Hepatocyte (in vitro differentiated cells): ENCODE measurements around the gene NRN1L. TPM values are rescaled to one million over a fixed set of nuclear protein-coding genes. Genes with fewer than 3 reads are reported as not detected.

ENCODE experiments used
- DNase-seq: peaks from one replicate; pipeline ENCODE4 v3.0.0-alpha.2; 2016; ENCODE audit warnings: low spot score
- H2AFZ ChIP-seq: fragments of 200-600 bp; sonication (generic); 2 replicates; pipeline ENCODE4 v1.6.0; 2016; ENCODE audit warnings: antibody characterized with exemption, mild to moderate bottlenecking
- H3K27ac ChIP-seq: fragments of 200-600 bp; sonication (generic); 2 replicates; pipeline ENCODE4 v1.5.1; 2016; ENCODE audit warnings: mild to moderate bottlenecking
- H3K27me3 ChIP-seq: fragments of 200-600 bp; sonication (generic); 2 replicates; pipeline ENCODE4 v1.6.1; 2016
- H3K36me3 ChIP-seq: fragments of 200-600 bp; sonication (generic); replicated peaks from 2 replicates; pipeline ENCODE4 v1.5.1; 2016; ENCODE audit warnings: low read depth; ENCODE audit not compliant: insufficient read depth
- H3K4me1 ChIP-seq: fragments of 200-600 bp; sonication (generic); 2 replicates; pipeline ENCODE4 v1.5.1; 2016; ENCODE audit warnings: mild to moderate bottlenecking, moderate library complexity; ENCODE audit not compliant: insufficient read depth
- H3K4me2 ChIP-seq: fragments of 200-600 bp; sonication (generic); 2 replicates; pipeline ENCODE4 v1.6.0; 2016
- H3K4me3 ChIP-seq: fragments of 200-600 bp; sonication (generic); 2 replicates; pipeline ENCODE4 v1.5.1; 2016; ENCODE audit warnings: mild to moderate bottlenecking
- H3K79me2 ChIP-seq: fragments of 200-600 bp; sonication (generic); 2 replicates; pipeline ENCODE4 v1.6.0; 2017; ENCODE audit warnings: mild to moderate bottlenecking
- H3K9me2 ChIP-seq: fragments of 200-600 bp; sonication (generic); replicated peaks from 2 replicates; pipeline ENCODE4 v1.6.0; 2017; ENCODE audit warnings: mild to moderate bottlenecking; ENCODE audit not compliant: insufficient read depth
- H3K9me3 ChIP-seq: fragments of 200-600 bp; sonication (generic); 2 replicates; pipeline ENCODE4 v1.5.1; 2016; ENCODE audit warnings: low read depth, mild to moderate bottlenecking
- H4K20me1 ChIP-seq: fragments of 200-600 bp; sonication (generic); 2 replicates; pipeline ENCODE4 v1.6.0; 2016; ENCODE audit warnings: mild to moderate bottlenecking; ENCODE audit not compliant: insufficient read depth, poor library complexity, severe bottlenecking
- EZH2 ChIP-seq: fragments of 200-600 bp; sonication (generic); IDR thresholded peaks from 2 replicates; pipeline ENCODE4 v1.6.1; 2016; ENCODE audit warnings: antibody characterized with exemption, mild to moderate bottlenecking, borderline replicate concordance
- EZH2phosphoT487 ChIP-seq: fragments of 200-600 bp; sonication (generic); IDR thresholded peaks from one replicate; pipeline ENCODE4 v1.6.1; 2018; ENCODE audit warnings: antibody characterized with exemption, mild to moderate bottlenecking, low read depth, moderate library complexity; ENCODE audit not compliant: unreplicated experiment, severe bottlenecking
- WGBS: methylation state at CpG from one replicate; pipeline ENCODE4 v1.1.6; 2016; ENCODE audit warnings: low lambda C conversion rate; ENCODE audit errors: missing lambda C conversion rate; 5-methylcytosine and 5-hydroxymethylcytosine counted together
- polyA plus RNA-seq: library from polyadenylated mRNA; unstranded; fragments of >200 nt; fragmentation: Nextera tagmentation; extraction: Ambion mirVana; gene quantifications from 2 replicates; pipeline ENCODE4 v1.2.1, GENCODE V29; 2016
- total RNA-seq: library from RNA; depleted of rRNA; stranded (reverse); fragments of >200 nt; gene quantifications from 2 replicates; pipeline ENCODE4 v1.2.3, GENCODE V29; 2014
- TF ChIP-seq, protein P1 (sequence below): fragments of 200-600 bp; sonication (generic); IDR thresholded peaks from 2 replicates; pipeline ENCODE4 v1.5.1; 2016; ENCODE audit warnings: antibody characterized with exemption, mild to moderate bottlenecking; ENCODE audit not compliant: poor library complexity

NRN1L gene
- total and polyA plus RNA-seq, 2 experiments from 2014 or later: 0.73 TPM; not detected in 1

- H3K4me2 ChIP-seq: peak within 1 kb of the TSS; percentile 89
- peak within 1 kb of the TSS; percentile 99 for H3K27ac ChIP-seq
- H2AFZ ChIP-seq: peak within 1 kb of the TSS; percentile 96
- WGBS: 1% methylated on average over 63 of the region's 83 CpGs
- H3K36me3 ChIP-seq: no peaks in the 10 kb centered on the region
- no peak for TF ChIP-seq EZH2
- TF ChIP-seq, protein P1, sequence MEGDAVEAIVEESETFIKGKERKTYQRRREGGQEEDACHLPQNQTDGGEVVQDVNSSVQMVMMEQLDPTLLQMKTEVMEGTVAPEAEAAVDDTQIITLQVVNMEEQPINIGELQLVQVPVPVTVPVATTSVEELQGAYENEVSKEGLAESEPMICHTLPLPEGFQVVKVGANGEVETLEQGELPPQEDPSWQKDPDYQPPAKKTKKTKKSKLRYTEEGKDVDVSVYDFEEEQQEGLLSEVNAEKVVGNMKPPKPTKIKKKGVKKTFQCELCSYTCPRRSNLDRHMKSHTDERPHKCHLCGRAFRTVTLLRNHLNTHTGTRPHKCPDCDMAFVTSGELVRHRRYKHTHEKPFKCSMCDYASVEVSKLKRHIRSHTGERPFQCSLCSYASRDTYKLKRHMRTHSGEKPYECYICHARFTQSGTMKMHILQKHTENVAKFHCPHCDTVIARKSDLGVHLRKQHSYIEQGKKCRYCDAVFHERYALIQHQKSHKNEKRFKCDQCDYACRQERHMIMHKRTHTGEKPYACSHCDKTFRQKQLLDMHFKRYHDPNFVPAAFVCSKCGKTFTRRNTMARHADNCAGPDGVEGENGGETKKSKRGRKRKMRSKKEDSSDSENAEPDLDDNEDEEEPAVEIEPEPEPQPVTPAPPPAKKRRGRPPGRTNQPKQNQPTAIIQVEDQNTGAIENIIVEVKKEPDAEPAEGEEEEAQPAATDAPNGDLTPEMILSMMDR: peak; percentile 75
- H3K9me3 ChIP-seq: no peaks in the 10 kb centered on the region
- peak within 1 kb of the TSS; percentile 91 for H3K4me3 ChIP-seq
- peak; percentile 98 for DNase-seq
- H3K4me1 ChIP-seq: peaks cover 30% of the 10 kb centered on the region
- H3K9me2 ChIP-seq: no peaks in the 10 kb centered on the region
- peaks cover 35% of the 10 kb centered on the region for H3K79me2 ChIP-seq
- peaks cover 9% of the 10 kb centered on the region for H4K20me1 ChIP-seq
- no peaks in the 10 kb centered on the region for H3K27me3 ChIP-seq
Observed at GRCh38 chr16:67841816-67842508, 42.7 kb upstream of the NRN1L start, which contains the start of gene THAP11. TSS of gene THAP11 (plus strand) at chr16:67842320. CDS start at chr16:67842555, 235 bp downstream.

DNA sequence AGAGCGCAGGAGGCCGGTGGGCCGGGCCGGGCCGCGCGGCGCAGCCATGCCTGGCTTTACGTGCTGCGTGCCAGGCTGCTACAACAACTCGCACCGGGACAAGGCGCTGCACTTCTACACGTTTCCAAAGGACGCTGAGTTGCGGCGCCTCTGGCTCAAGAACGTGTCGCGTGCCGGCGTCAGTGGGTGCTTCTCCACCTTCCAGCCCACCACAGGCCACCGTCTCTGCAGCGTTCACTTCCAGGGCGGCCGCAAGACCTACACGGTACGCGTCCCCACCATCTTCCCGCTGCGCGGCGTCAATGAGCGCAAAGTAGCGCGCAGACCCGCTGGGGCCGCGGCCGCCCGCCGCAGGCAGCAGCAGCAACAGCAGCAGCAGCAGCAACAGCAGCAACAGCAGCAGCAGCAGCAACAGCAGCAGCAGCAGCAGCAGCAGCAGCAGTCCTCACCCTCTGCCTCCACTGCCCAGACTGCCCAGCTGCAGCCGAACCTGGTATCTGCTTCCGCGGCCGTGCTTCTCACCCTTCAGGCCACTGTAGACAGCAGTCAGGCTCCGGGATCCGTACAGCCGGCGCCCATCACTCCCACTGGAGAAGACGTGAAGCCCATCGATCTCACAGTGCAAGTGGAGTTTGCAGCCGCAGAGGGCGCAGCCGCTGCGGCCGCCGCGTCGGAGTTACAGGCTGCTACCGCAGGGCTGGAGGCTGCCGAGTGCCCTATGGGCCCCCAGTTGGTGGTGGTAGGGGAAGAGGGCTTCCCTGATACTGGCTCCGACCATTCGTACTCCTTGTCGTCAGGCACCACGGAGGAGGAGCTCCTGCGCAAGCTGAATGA lies 42.0 kb upstream of the NRN1L start:
- Histone ChIP-seq H3K4me2 (peak overlapping the region; percentile 89), H3K4me1 (peaks cover 30% of the 10 kb centered on the region)

GRCh38 chr16:67843343-67843765 lies 41.3 kb upstream of the NRN1L start:
- DNase-seq: no peak
- TF ChIP-seq, protein P1: no peak
- TF ChIP-seq EZH2phosphoT487 (no peak), EZH2 (no peak)
- H3K9me3 ChIP-seq: no peaks in the 10 kb centered on the region
- no peaks in the 10 kb centered on the region for H3K27me3 ChIP-seq
- H3K4me3 ChIP-seq: peak overlapping the region; percentile 91
- H3K27ac ChIP-seq: peak overlapping the region; percentile 99
- 23% methylated on average over 11 of the region's 11 CpGs for WGBS
- peaks cover 9% of the 10 kb centered on the region for H4K20me1 ChIP-seq
- H2AFZ ChIP-seq: peak overlapping the region; percentile 96
- H3K4me1 ChIP-seq: peaks cover 36% of the 10 kb centered on the region
- no peaks in the 10 kb centered on the region for H3K9me2 ChIP-seq
- peak overlapping the region; percentile 89 for H3K4me2 ChIP-seq
- no peaks in the 10 kb centered on the region for H3K36me3 ChIP-seq
- H3K79me2 ChIP-seq: peaks cover 48% of the 10 kb centered on the region

More for the DNA sequence above, 42.0 kb upstream of the NRN1L start:
- H3K9me3 ChIP-seq: no peaks in the 10 kb centered on the region
- WGBS: 2% methylated on average over 65 of the region's 67 CpGs
- H3K27me3 ChIP-seq: no peaks in the 10 kb centered on the region
- peaks cover 42% of the 10 kb centered on the region for H3K79me2 ChIP-seq
- H4K20me1 ChIP-seq: peaks cover 9% of the 10 kb centered on the region
- peak overlapping the region; percentile 96 for H2AFZ ChIP-seq
- TF ChIP-seq, protein P1: peak; percentile 32
- no peak for TF ChIP-seq EZH2
- peak overlapping the region; percentile 99 for H3K27ac ChIP-seq
- H3K4me3 ChIP-seq: peak overlapping the region; percentile 91
- DNase-seq: peak; percentile 76
- no peaks in the 10 kb centered on the region for H3K9me2 ChIP-seq
- no peaks in the 10 kb centered on the region for H3K36me3 ChIP-seq
